ENCODE measurements around the gene PLGRKT.
A peak's percentile ranks its signal among the peaks of the same experiment; 100 is the strongest.
"Not testable (repeated sequence)": the region's sequence is repeated elsewhere in the genome, so short reads cannot be mapped to it uniquely, and the experiment has no call there.

The PLGRKT gene

GRCh38 chr9:5395428-5395827 is 42.3 kb downstream of the PLGRKT start:
- DNase-seq (ENCODE audit: low read depth) = no peak
- TF ChIP-seq, protein P1, sequence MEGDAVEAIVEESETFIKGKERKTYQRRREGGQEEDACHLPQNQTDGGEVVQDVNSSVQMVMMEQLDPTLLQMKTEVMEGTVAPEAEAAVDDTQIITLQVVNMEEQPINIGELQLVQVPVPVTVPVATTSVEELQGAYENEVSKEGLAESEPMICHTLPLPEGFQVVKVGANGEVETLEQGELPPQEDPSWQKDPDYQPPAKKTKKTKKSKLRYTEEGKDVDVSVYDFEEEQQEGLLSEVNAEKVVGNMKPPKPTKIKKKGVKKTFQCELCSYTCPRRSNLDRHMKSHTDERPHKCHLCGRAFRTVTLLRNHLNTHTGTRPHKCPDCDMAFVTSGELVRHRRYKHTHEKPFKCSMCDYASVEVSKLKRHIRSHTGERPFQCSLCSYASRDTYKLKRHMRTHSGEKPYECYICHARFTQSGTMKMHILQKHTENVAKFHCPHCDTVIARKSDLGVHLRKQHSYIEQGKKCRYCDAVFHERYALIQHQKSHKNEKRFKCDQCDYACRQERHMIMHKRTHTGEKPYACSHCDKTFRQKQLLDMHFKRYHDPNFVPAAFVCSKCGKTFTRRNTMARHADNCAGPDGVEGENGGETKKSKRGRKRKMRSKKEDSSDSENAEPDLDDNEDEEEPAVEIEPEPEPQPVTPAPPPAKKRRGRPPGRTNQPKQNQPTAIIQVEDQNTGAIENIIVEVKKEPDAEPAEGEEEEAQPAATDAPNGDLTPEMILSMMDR (conservative IDR thresholded peaks at IDR 0.05; ENCODE audit: control insufficient read depth, insufficient read depth, low read depth, low read length) = no peak
- H3K4me3 ChIP-seq (ENCODE audit: control insufficient read depth, low read depth, low read length) = no peak overlapping the region

- not testable (repeated sequence) for H3K4me3 ChIP-seq (ENCODE audit: control insufficient read depth, low read depth, low read length); DNase-seq (ENCODE audit: low read depth)
Observed at GRCh38 chr9:5393976-5394375, 43.7 kb downstream of the PLGRKT start.

DNA sequence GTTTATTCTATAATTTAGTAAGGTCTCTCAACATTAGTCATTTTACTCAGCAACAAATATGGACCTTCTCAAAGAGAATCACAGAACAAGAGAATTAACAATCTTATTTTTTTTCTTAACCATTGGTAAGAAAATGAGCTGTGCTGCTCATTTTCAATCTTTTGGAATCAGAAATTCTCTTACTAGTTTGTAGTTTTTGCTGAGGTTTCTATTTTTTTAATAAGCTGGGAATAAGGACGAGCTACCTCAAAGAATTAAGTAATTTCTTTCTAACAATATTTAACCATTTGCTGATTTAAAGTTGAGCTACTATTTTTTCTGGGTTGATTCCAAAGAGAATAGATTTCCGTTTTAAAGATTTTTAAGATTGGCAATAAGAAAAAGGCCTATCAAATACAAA is 44.2 kb downstream of the PLGRKT start:
- no peak for DNase-seq (ENCODE audit: low read depth)
- TF ChIP-seq, protein P1 (conservative IDR thresholded peaks at IDR 0.05; ENCODE audit: control insufficient read depth, insufficient read depth, low read depth, low read length) = no peak

GRCh38 chr9:5392285-5392684 is 45.4 kb downstream of the PLGRKT start:
- H3K4me3 ChIP-seq (ENCODE audit: control insufficient read depth, low read depth, low read length) = no peak overlapping the region
- TF ChIP-seq, protein P1 (conservative IDR thresholded peaks at IDR 0.05; ENCODE audit: control insufficient read depth, insufficient read depth, low read depth, low read length) = no peak
- no peak for DNase-seq (ENCODE audit: low read depth)

More for the DNA sequence above, 44.2 kb downstream of the PLGRKT start:
- H3K4me3 ChIP-seq (ENCODE audit: control insufficient read depth, low read depth, low read length) = no peak overlapping the region

DNA sequence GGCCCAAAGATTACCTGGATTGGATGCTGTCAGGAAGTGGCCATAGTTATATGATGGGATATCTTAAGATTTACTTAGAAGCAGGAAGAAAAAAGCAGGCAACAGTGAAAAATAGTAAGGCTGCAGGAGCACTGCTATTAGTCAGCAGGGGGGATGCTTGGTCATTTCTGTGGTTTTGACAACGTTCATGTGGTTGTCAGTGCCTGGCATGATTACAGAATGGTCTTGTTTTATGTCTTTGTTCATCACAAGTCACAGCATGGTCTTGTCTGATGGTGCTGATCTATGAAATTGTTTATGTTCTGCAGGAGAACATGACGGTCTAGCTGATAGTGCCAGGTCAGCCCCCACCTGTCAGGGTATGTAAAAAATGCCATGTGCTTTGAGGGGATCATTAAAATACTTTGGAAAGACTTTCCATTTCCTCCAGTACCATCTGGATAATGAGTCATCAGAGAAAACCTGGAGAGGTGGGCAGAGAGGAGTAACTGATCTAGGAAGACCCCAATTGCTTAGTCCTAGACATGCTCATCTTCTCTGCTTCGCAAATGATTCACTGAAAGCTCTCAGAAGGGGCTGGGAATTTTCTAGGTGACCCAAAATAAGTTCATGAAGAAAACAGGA is 48.5 kb downstream of the PLGRKT start:
- TF ChIP-seq, protein P1 (conservative IDR thresholded peaks at IDR 0.05; ENCODE audit: control insufficient read depth, insufficient read depth, low read depth, low read length) = no peak
- H3K4me3 ChIP-seq (ENCODE audit: control insufficient read depth, low read depth, low read length) = no peak overlapping the region
- peak; percentile 96 for DNase-seq (ENCODE audit: low read depth)

- no peak overlapping the region for H3K4me3 ChIP-seq (ENCODE audit: control insufficient read depth, low read depth, low read length)
- peak; percentile 37 for DNase-seq (ENCODE audit: low read depth)
- TF ChIP-seq, protein P1 (conservative IDR thresholded peaks at IDR 0.05; ENCODE audit: control insufficient read depth, insufficient read depth, low read depth, low read length) = no peak
Observed at GRCh38 chr9:5388026-5388819, 49.5 kb downstream of the PLGRKT start.

GRCh38 chr9:5384436-5384835 is 53.3 kb downstream of the PLGRKT start:
- no peak for DNase-seq (ENCODE audit: low read depth)
- no peak overlapping the region for H3K4me3 ChIP-seq (ENCODE audit: control insufficient read depth, low read depth, low read length)
- TF ChIP-seq, protein P1 (conservative IDR thresholded peaks at IDR 0.05; ENCODE audit: control insufficient read depth, insufficient read depth, low read depth, low read length) = no peak
